GM21423 (cell line): Measurements from ENCODE around the gene ZNF436.
"Not testable (repeated sequence)": the region's sequence is repeated elsewhere in the genome, so short reads cannot be mapped to it uniquely, and the experiment has no call there.

Experiments
- ATAC-seq: cut with Tn5 transposase; IDR thresholded peaks from one replicate; pipeline ENCODE4 v1.9.1; 2021; ENCODE audit warnings: mild to moderate bottlenecking, moderate library complexity; ENCODE audit not compliant: unreplicated experiment

ZNF436 gene

GRCh38 chr1:23330846-23331245 is 38.8 kb downstream of the ZNF436 start:
- no peak for ATAC-seq

- ATAC-seq: no peak
These were observed 44.2 kb downstream of the ZNF436 start for GRCh38 chr1:23325393-23325792.

- ATAC-seq: no peak
These were observed 46.9 kb downstream of the ZNF436 start for GRCh38 chr1:23322770-23323169.

- ATAC-seq: not testable (repeated sequence)
These were observed 59.4 kb downstream of the ZNF436 start for GRCh38 chr1:23310280-23310679.
